K562 (cell line): ENCODE data around the gene CISTR. TPM values are rescaled to one million over a fixed set of nuclear protein-coding genes. Genes with fewer than 3 reads are reported as not detected.

Experiments used
- ESRRA ChIP-seq: fragments of 450-650 bp; IDR thresholded peaks from 2 replicates; pipeline ENCODE4 v1.6.1; 2014; ENCODE audit warnings: low read depth, mild to moderate bottlenecking, moderate library complexity, borderline replicate concordance
- ZNF780A ChIP-seq: fragments of 250-450 bp; sonication (Bioruptor Pico); IDR thresholded peaks from 2 replicates; pipeline ENCODE4 v1.5.0; 2021; ENCODE audit warnings: mild to moderate bottlenecking
- polyA plus RNA-seq, 8 experiments: library from polyadenylated mRNA; depleted of rRNA in 4 of 8; stranded (reverse) in 5 of 8; unstranded in 3 of 8; fragments of >200 nt; fragmentation: Nextera tagmentation in 2 of 8; fragmentation: Illumina TruSeq in 1 of 8; extraction: Ambion mirVana in 2 of 8; extraction: Trizol in 1 of 8; gene quantifications; 2 replicates each; pipeline versions ENCODE4 v1.2.1 to v1.2.3, GENCODE V29; 2011 to 2014; ENCODE audit warnings: inconsistent platforms in 1 of 8, missing spikeins in 1 of 8
- total RNA-seq, 7 experiments: library from RNA; depleted of rRNA in 6 of 7; stranded (reverse); fragments of >200 nt in 6 of 7; fragmentation: Illumina TruSeq in 2 of 7; extraction: Trizol in 2 of 7; gene quantifications; 2 replicates each; pipeline versions ENCODE4 v1.2.1 to v1.2.3, GENCODE V29; 2011 to 2021; ENCODE audit warnings: low replicate concordance in 1 of 7
- TF ChIP-seq, protein P1 (sequence below): fragments of 250-450 bp; sonication (Bioruptor Pico); IDR thresholded peaks from 2 replicates; pipeline ENCODE4 v1.5.0; 2021
- TF ChIP-seq, protein P2 (sequence below): fragments of 450-650 bp; IDR thresholded peaks from 2 replicates; pipeline ENCODE4 v1.6.1; 2016; ENCODE audit warnings: low read depth

CISTR gene
- total and polyA plus RNA-seq, 9 of the 15 experiments (the other 6 are each of a cell fraction or from before 2014, with no cell fraction given): not detected

DNA sequence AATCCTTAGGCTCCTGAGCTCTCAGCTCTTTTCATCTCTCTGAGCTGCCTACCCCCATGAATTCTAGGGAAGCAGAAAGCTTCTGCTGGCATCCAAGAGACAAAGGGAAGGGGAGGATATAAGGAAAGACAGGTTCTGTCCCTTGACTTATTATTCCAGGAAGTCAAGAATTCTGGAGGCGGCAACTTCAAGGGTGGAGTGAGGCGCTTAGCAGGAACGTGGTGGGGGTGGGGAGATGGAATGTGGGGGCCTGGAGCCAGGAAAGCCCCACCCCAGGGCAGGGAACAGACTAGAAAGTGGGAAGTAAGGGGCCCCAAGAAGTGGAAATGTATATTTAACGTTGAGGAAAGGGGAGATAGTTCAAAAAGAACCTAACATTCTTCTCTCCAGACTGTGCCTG is 26.0 kb downstream of the CISTR start (continued):
- TF ChIP-seq, protein P1, sequence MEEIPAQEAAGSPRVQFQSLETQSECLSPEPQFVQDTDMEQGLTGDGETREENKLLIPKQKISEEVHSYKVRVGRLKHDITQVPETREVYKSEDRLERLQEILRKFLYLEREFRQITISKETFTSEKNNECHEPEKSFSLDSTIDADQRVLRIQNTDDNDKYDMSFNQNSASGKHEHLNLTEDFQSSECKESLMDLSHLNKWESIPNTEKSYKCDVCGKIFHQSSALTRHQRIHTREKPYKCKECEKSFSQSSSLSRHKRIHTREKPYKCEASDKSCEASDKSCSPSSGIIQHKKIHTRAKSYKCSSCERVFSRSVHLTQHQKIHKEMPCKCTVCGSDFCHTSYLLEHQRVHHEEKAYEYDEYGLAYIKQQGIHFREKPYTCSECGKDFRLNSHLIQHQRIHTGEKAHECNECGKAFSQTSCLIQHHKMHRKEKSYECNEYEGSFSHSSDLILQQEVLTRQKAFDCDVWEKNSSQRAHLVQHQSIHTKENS (CRISPR knock-in tag): no peak
- no peak for TF ChIP-seq ESRRA
- TF ChIP-seq, protein P2, sequence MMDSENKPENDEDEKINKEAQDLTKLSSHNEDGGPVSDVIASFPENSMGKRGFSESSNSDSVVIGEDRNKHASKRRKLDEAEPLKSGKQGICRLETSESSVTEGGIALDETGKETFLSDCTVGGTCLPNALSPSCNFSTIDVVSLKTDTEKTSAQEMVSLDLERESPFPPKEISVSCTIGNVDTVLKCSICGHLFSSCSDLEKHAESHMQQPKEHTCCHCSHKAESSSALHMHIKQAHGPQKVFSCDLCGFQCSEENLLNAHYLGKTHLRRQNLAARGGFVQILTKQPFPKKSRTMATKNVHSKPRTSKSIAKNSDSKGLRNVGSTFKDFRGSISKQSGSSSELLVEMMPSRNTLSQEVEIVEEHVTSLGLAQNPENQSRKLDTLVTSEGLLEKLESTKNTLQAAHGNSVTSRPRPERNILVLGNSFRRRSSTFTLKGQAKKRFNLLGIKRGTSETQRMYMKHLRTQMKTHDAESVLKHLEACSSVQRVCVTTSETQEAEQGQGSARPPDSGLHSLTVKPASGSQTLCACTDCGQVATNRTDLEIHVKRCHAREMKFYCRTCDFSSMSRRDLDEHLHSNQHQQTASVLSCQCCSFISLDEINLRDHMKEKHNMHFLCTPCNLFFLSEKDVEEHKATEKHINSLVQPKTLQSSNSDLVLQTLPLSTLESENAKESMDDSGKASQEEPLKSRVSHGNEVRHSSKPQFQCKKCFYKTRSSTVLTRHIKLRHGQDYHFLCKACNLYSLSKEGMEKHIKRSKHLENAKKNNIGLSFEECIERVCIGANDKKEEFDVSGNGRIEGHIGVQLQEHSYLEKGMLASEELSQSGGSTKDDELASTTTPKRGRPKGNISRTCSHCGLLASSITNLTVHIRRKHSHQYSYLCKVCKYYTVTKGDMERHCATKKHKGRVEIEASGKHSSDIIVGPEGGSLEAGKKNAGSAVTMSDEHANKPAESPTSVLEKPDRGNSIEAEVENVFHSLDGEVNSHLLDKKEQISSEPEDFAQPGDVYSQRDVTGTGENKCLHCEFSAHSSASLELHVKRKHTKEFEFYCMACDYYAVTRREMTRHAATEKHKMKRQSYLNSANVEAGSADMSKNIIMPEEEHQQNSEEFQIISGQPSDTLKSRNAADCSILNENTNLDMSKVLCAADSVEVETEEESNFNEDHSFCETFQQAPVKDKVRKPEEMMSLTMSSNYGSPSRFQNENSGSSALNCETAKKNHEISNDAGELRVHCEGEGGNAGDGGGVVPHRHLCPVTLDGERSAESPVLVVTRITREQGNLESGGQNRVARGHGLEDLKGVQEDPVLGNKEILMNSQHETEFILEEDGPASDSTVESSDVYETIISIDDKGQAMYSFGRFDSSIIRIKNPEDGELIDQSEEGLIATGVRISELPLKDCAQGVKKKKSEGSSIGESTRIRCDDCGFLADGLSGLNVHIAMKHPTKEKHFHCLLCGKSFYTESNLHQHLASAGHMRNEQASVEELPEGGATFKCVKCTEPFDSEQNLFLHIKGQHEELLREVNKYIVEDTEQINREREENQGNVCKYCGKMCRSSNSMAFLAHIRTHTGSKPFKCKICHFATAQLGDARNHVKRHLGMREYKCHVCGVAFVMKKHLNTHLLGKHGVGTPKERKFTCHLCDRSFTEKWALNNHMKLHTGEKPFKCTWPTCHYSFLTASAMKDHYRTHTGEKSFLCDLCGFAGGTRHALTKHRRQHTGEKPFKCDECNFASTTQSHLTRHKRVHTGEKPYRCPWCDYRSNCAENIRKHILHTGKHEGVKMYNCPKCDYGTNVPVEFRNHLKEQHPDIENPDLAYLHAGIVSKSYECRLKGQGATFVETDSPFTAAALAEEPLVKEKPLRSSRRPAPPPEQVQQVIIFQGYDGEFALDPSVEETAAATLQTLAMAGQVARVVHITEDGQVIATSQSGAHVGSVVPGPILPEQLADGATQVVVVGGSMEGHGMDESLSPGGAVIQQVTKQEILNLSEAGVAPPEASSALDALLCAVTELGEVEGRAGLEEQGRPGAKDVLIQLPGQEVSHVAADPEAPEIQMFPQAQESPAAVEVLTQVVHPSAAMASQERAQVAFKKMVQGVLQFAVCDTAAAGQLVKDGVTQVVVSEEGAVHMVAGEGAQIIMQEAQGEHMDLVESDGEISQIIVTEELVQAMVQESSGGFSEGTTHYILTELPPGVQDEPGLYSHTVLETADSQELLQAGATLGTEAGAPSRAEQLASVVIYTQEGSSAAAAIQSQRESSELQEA: no peak
- TF ChIP-seq ZNF780A (CRISPR knock-in tag): no peak
